VCaP (cell line): ENCODE measurements around the gene PLCL1.

Experiments
- H3K27ac ChIP-seq: fragments of 450-650 bp; 2 replicates; pipeline ENCODE4 v1.5.1; 2017
- TF ChIP-seq, protein P1 (sequence below): fragments of 450-650 bp; conservative IDR thresholded peaks from 2 replicates; pipeline ENCODE4 v1.5.1; 2017; ENCODE audit warnings: mild to moderate bottlenecking, moderate library complexity

The PLCL1 gene

DNA sequence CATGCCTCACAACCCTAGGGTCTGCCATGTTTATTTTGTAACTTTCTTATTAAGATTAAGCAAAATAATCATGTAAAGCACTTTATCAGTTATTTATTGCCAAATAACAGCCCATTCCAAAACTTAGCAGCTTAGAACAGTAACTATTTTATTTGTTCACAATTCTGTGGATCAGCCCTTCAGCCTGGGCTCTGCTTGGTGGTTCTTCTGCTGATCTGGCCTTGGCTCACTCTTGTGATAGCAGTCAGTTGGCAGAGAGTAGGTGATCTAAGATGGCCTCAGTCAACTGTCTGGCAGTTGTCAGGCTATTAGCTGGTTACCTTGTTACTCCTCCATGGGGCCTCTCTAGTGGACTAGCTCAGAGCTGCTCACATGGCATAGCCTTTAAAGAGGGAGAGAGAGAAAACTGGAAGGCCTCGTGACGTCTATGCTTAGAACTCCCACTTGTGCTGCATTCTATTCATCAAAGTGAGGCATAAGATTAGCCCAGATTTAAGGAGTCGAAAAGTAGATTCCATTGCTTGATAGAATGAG lies 54.3 kb downstream of the PLCL1 start:
- TF ChIP-seq, protein P1, sequence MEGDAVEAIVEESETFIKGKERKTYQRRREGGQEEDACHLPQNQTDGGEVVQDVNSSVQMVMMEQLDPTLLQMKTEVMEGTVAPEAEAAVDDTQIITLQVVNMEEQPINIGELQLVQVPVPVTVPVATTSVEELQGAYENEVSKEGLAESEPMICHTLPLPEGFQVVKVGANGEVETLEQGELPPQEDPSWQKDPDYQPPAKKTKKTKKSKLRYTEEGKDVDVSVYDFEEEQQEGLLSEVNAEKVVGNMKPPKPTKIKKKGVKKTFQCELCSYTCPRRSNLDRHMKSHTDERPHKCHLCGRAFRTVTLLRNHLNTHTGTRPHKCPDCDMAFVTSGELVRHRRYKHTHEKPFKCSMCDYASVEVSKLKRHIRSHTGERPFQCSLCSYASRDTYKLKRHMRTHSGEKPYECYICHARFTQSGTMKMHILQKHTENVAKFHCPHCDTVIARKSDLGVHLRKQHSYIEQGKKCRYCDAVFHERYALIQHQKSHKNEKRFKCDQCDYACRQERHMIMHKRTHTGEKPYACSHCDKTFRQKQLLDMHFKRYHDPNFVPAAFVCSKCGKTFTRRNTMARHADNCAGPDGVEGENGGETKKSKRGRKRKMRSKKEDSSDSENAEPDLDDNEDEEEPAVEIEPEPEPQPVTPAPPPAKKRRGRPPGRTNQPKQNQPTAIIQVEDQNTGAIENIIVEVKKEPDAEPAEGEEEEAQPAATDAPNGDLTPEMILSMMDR = no peak
- H3K27ac ChIP-seq = no peak overlapping the region

DNA sequence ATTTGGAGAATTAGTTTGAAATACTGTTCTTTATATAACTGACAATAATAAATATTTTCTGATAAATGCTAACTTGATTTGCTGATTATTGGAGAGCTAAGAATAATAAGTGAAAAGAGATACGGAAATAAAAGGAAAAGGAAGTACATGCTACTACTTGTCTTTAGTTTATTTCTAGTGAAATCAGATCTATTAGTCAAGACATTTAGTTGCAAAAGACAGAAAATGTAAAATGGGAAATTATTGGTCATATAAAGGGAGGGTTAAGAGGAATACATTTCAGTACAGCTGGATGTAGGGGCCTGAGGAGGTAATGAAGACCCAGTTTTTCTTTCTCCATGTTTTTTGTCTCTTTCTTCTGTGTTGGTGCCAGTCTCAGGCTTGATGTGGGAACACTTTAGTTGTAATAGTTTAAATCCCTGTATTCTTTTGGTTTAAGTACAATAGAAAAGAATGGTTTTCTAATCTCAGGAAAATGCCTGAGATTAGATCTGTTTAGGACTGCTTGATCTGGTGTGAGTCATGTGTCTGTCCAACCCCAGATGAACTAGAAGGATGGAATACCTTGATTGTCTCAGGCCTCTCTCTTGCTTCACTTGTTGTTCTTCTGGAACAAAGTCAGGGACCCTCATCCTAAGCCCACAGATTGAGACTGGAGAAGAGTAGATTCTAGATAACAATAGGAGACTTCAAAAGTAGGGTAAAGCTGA lies 58.0 kb downstream of the PLCL1 start:
- H3K27ac ChIP-seq = no peak overlapping the region
- TF ChIP-seq, protein P1 = no peak

DNA sequence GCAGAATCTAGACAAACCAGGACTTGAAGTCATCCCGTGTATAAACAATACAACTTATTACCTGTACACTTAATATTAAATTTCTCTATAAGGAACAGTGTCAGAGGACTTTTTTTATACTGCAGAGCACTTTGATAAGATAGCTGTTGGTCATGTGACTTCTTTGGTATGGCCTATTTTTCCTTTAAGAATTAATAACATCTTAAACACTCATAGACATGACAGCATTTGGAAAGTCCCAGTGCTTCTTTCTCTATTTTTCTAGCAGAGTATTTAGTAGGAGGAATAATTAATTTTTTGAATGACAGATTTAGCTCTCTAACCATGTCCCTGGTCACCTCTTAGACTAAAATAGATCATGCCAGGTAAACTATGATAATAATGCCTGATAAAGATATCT lies 59.4 kb downstream of the PLCL1 start:
- H3K27ac ChIP-seq = no peak overlapping the region
- TF ChIP-seq, protein P1 = no peak

DNA sequence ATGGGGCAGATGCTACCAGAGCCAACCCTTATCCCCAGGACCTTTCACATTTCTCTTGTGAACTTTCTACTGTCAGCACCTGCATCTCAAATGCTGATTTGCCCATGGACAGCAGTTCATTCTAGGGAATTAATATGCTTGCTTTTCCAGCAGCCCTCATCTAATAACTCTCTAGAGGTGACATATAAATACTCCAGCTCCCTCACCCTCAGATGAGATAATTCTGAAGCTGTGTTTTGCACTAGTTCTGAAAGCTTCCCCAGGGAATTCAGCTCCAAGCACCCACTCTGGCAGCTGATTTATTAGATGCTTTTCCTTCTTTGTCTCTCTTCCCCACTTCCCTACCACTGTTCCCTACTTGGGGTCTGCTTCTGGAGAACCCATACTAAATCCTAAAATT lies 62.1 kb downstream of the PLCL1 start:
- TF ChIP-seq, protein P1 = no peak
- no peak overlapping the region for H3K27ac ChIP-seq

DNA sequence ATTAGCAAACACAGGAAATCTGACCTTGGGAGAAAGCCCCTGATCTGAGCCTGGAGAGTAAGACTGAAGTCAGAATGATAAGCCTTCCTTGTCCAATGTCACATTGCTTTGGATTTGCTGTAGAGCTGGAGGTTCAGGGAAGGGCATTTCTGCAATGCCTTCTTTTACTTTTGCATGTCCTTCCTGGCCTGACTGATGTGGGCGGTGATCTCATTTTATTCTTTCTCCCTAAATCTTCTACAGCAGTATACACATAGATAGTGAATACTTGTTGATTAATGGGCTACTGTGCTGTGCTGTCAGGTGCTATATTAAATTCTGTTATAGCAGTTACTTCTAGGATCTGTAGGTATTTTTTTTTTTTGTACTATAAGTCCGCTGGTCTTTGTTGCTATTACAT lies 62.6 kb downstream of the PLCL1 start:
- TF ChIP-seq, protein P1 = no peak
- H3K27ac ChIP-seq = no peak overlapping the region

DNA sequence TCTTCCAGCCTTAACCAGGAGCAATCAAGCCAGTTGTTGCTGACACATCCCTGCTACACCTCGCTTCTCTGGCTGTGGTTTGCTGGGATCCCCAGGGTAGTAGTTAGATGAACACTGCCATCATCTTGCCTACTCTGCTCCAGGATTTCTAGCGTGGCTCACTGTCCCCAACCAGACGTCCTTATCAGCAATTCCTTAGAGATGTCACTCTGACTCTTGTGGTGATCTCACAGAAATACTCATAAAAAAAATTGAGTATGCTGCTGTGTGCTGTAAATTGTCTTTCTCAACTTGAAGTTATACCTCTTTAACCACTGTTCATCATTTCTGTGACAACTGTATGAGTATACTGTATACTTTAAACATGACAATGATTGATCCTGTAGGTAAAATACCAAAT lies 63.2 kb downstream of the PLCL1 start:
- H3K27ac ChIP-seq = no peak overlapping the region
- TF ChIP-seq, protein P1 = no peak

DNA sequence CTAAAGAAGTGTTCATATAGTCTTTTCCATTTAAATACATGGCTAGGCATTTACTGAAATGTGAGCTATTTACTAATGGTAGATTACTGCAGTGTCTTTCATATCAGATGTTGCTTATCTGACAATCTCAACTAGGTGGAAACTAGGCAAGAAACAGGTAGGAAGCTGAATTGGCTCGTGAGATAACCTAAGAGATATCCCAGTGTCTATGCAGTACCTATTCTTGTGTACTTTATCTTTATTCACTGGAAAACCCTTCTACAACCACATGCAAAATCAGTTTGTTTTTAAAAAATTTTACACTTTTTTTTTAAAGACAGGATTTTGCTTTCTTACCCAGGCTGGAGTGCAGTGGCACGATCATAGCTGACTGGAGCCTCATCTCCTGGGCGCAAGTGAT lies 63.8 kb downstream of the PLCL1 start:
- H3K27ac ChIP-seq = no peak overlapping the region
- TF ChIP-seq, protein P1 = no peak
